Activated naive CD8-positive, alpha-beta T cell treated with anti-CD3 and anti-CD28 coated beads, Interleukin-2, amount 10 ng/mL, durations not matched to agents 7 days and 5 days (primary cell): ENCODE data around the gene C2CD2. TPM values are rescaled to one million over a fixed set of nuclear protein-coding genes. Genes with fewer than 3 reads are reported as not detected.

Experiments used
- ATAC-seq: fragments of 150-1000 bp; cut with Tn5 transposase; one replicate; pipeline ENCODE4 v1.10.0; 2021; ENCODE audit warnings: low read depth, moderate library complexity
- POLR2A ChIA-PET: fragments of 350-600 bp; sonication (Branson Sonifier 250); formaldehyde crosslinking; loops from one replicate; lab custom pipeline; 2021; ENCODE audit warnings: antibody characterized with exemption; lab: Charles Lee
- DNase-seq: peaks from one replicate; pipeline ENCODE4 v3.0.0; 2021
- H3K27ac Mint-ChIP-seq: one replicate; pipeline ENCODE4 v1.8.0; 2022; ENCODE audit warnings: mild to moderate bottlenecking, mixed read lengths
- H3K27me3 Mint-ChIP-seq: one replicate; pipeline ENCODE4 v1.8.0; 2022; ENCODE audit warnings: mild to moderate bottlenecking, moderate library complexity, mixed read lengths
- H3K36me3 Mint-ChIP-seq: one replicate; pipeline ENCODE4 v1.8.0; 2021; ENCODE audit warnings: mild to moderate bottlenecking, mixed read lengths
- H3K4me1 Mint-ChIP-seq: one replicate; pipeline ENCODE4 v1.8.0; 2021; ENCODE audit warnings: mixed read lengths
- H3K4me3 Mint-ChIP-seq: one replicate; pipeline ENCODE4 v1.8.0; 2022; ENCODE audit warnings: mild to moderate bottlenecking, moderate library complexity, mixed read lengths
- H3K9me3 Mint-ChIP-seq: one replicate; pipeline ENCODE4 v1.8.0; 2021; ENCODE audit warnings: mixed read lengths
- total RNA-seq, 2 experiments: library from RNA; stranded (reverse); gene quantifications; one replicate each; pipeline ENCODE4 v1.2.3, GENCODE V29; 2021

Gene C2CD2
- total RNA-seq, 2 experiments from 2014 or later, result 9.4 to 11.9 TPM

DNA sequence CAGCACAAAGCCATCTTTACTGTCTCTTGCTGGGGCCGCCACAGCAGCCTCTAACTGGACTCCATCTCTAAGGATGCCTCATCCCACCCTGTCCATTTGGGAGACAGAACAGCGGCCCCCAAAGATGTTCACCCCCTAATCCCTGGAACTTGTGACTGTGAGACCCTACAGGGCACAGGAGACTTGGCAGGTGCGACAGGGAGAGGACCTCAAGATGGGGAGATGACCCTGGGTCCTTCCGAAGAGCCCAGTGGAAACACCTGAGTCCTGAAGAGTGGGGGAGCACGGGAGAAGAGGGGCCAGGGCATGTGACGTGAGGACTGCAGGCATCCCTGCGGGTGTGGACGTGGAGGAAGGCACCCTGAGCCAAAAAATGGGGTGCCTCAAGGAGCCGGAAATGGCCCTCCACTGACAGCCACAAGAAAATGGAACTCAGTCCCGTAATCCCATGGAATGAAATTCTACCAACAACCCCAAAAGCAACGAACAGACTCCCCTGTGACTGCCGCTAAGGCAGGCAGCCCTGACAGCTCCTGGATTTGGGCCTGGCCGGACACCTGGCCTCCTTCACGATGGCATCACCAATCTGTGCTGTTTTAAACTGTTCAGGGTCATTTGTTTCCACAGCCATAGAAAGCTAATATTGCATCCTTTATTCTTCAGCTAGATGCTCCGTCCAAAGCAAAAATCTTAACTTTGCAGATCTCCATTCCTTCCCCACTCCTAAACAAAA, 34.0 kb downstream of the C2CD2 start:
- peaks cover 5% of the 10 kb centered on the region for H3K36me3 Mint-ChIP-seq
- H3K27ac Mint-ChIP-seq, result no peak overlapping the region
- H3K4me1 Mint-ChIP-seq, result peaks cover 15% of the 10 kb centered on the region
- ATAC-seq (no peak), DNase-seq (no peak)
- H3K4me3 Mint-ChIP-seq, result no peak overlapping the region
- POLR2A ChIA-PET, result interaction anchor here (0.6 kb wide), 1 partner anchor 553 kb away, joined by 3 read pairs; no protein-coding TSS in a partner anchor
- no peaks in the 10 kb centered on the region for H3K27me3 Mint-ChIP-seq
- H3K9me3 Mint-ChIP-seq, result no peaks in the 10 kb centered on the region

DNA sequence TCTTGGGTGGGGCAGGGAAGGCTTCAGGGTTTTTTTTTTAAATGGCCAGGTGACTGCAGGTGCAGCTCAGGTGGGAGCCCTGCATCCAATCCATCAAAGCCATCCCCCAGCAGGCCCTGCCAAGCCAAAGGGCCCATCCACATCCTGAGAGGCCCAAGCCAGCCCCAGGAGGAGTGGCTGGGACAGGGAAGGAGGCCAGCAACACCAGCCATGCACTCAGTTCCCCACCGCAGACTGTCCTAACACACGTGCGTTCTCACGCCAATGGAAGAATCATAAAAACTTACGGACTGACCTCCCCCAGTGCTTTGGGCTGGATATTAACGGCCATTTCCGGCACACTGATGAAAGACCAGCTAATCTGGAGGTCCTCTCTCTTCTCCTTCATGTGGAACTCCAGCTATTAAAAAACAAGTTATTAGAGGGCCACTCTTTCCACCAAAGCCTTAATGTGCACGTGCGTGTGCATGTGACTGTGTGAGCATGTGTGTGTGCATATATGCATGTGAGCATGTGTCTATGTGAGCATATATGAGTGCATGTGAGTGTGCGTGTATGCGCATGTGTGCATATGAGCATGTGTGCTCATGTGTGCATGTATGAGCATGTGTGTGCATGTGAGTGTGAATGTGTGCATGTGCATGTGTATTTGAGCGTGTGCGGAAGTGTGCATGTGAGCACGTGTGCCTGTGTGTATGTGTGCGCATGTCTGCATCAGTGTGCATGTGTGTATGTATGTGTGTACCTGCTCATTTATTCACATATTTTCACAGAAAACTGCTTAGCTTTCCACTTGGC, 35.1 kb downstream of the C2CD2 start:
- H3K9me3 Mint-ChIP-seq, result no peaks in the 10 kb centered on the region
- H3K36me3 Mint-ChIP-seq, result peaks cover 9% of the 10 kb centered on the region
- H3K27ac Mint-ChIP-seq, result no peak overlapping the region
- POLR2A ChIA-PET, result no interaction called here
- no peak for ATAC-seq
- no peaks in the 10 kb centered on the region for H3K27me3 Mint-ChIP-seq
- peaks cover 7% of the 10 kb centered on the region for H3K4me1 Mint-ChIP-seq
- H3K4me3 Mint-ChIP-seq, result no peak overlapping the region
- DNase-seq, result no peak

DNA sequence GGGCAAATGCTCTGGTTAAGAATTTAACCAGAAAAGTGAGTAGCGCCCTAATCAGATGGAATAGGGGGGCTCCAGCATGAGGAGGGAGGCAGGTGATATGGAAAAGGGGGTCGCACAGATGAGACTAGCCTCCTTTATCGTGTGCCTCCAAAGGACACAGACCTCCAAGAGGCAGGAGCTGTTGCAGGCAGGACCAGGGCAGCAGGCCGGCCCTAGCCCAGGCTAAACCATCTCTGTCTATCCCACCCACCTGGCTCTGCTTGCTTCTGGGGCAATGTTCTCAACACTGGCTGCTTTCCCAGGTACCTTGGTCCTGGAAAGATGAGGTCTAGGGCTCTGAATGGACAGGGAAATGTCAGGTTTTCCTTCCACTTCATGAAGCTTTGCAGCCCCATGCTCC, 36.3 kb downstream of the C2CD2 start:
- H3K9me3 Mint-ChIP-seq, result no peaks in the 10 kb centered on the region
- peak overlapping the region; percentile 26 for H3K27ac Mint-ChIP-seq
- peaks cover 11% of the 10 kb centered on the region for H3K36me3 Mint-ChIP-seq
- no peak overlapping the region for H3K4me3 Mint-ChIP-seq
- H3K27me3 Mint-ChIP-seq, result no peaks in the 10 kb centered on the region
- ATAC-seq, result no peak
- H3K4me1 Mint-ChIP-seq, result no peaks in the 10 kb centered on the region
- no peak for DNase-seq
- POLR2A ChIA-PET, result interaction anchor here (0.5 to 1.0 kb wide), 2 partner anchors 20 to 21 kb away, joined by 3 to 4 read pairs; no protein-coding TSS in a partner anchor

DNA sequence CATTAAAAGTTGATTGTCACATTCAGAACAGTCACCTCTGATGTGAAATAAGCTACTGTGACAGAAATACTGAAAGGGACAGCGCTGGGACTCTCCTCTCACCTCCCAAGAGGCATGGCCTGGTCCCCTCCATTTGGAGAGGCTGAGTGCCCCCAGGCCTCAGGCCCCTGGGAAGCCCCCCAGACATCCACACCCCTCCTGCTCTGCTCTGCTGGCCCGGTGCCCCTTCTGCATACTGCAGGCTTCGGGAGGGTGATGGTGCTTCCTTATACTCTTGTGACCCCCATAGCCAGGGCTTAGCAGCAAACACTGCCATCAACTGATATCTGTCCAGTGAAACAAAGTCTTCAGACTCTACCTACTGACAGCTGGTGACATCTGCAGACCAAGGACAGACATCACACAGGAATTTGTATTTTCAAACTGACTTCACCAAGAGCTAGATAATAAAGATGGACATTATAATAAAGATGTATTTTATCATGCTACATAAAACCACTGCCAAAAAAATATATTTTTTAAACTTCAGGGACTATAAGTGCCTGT, 36.9 kb downstream of the C2CD2 start:
- Mint-ChIP-seq H3K36me3 (peaks cover 14% of the 10 kb centered on the region), H3K27me3 (no peaks in the 10 kb centered on the region), H3K9me3 (no peaks in the 10 kb centered on the region), H3K4me1 (no peaks in the 10 kb centered on the region), H3K4me3 (no peak overlapping the region), H3K27ac (no peak overlapping the region)
- ATAC-seq (no peak), DNase-seq (no peak)
- POLR2A ChIA-PET, result interaction anchor here (1.0 kb wide), 1 partner anchor 19 kb away, joined by 3 read pairs; no protein-coding TSS in a partner anchor

DNA sequence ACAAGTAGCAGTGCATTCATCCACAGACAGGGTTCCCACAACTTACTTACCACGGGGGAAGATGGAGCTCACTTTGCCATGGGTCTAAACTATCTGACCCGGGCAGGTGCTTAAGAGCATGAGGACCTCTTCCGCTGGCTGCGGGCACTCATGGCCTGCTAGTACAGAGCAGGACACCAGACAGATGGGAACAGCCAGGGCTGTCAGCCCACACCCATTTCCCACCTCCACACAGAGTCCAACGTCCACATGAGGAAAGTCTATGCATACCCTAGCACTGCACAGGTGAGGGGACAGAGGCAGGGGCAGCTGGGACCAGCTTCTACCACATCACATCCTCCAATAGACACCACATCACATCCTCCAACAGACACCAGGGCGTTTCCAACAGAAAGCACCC, 38.9 kb downstream of the C2CD2 start:
- peaks cover 12% of the 10 kb centered on the region for H3K36me3 Mint-ChIP-seq
- POLR2A ChIA-PET, result interaction anchor here (0.6 kb wide), 1 partner anchor 10 kb away, joined by 4 read pairs; no protein-coding TSS in a partner anchor
- DNase-seq, result no peak
- H3K27ac Mint-ChIP-seq, result no peak overlapping the region
- H3K4me1 Mint-ChIP-seq, result no peaks in the 10 kb centered on the region
- ATAC-seq, result no peak
- no peak overlapping the region for H3K4me3 Mint-ChIP-seq
- H3K27me3 Mint-ChIP-seq, result no peaks in the 10 kb centered on the region
- H3K9me3 Mint-ChIP-seq, result no peaks in the 10 kb centered on the region

GRCh38 chr21:41914358-41914757, 39.5 kb downstream of the C2CD2 start:
- no peak overlapping the region for H3K27ac Mint-ChIP-seq
- DNase-seq, result no peak
- ATAC-seq, result no peak
- POLR2A ChIA-PET, result interaction anchor here (0.6 kb wide), 1 partner anchor 9 kb away, joined by 4 read pairs; no protein-coding TSS in a partner anchor
- H3K27me3 Mint-ChIP-seq, result no peaks in the 10 kb centered on the region
- no peaks in the 10 kb centered on the region for H3K4me1 Mint-ChIP-seq
- peaks cover 12% of the 10 kb centered on the region for H3K36me3 Mint-ChIP-seq
- H3K9me3 Mint-ChIP-seq, result no peaks in the 10 kb centered on the region
- H3K4me3 Mint-ChIP-seq, result no peak overlapping the region

GRCh38 chr21:41913230-41913629, 40.6 kb downstream of the C2CD2 start:
- ATAC-seq (no peak), DNase-seq (no peak)
- POLR2A ChIA-PET, result no interaction called here
- H3K27me3 Mint-ChIP-seq, result no peaks in the 10 kb centered on the region
- H3K4me1 Mint-ChIP-seq, result no peaks in the 10 kb centered on the region
- H3K4me3 Mint-ChIP-seq, result no peak overlapping the region
- no peak overlapping the region for H3K27ac Mint-ChIP-seq
- H3K36me3 Mint-ChIP-seq, result peaks cover 12% of the 10 kb centered on the region
- no peaks in the 10 kb centered on the region for H3K9me3 Mint-ChIP-seq

DNA sequence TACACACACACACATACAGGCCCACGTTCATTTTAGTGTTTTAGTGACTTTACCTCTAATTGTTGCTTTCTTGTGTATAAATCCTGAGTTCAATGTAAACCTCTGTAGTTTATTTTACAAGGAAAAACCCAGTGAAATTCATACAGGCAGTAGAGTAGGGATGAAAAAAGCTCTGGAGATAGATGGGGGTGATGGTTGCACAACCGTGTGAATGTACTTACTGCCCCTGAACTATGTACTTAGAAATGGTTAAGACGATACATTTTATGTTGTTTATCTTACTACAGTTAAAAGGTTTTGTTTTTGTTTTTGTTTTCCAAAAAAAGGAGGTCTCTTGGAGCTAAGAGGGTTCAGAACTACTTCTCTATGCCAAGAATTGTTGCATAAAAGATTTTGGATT, 45.0 kb downstream of the C2CD2 start:
- DNase-seq (no peak), ATAC-seq (no peak)
- Mint-ChIP-seq H3K36me3 (peaks cover 7% of the 10 kb centered on the region), H3K4me3 (no peak overlapping the region), H3K9me3 (no peaks in the 10 kb centered on the region), H3K27me3 (no peaks in the 10 kb centered on the region), H3K4me1 (peaks cover 6% of the 10 kb centered on the region), H3K27ac (no peak overlapping the region)
- POLR2A ChIA-PET, result no interaction called here

DNA sequence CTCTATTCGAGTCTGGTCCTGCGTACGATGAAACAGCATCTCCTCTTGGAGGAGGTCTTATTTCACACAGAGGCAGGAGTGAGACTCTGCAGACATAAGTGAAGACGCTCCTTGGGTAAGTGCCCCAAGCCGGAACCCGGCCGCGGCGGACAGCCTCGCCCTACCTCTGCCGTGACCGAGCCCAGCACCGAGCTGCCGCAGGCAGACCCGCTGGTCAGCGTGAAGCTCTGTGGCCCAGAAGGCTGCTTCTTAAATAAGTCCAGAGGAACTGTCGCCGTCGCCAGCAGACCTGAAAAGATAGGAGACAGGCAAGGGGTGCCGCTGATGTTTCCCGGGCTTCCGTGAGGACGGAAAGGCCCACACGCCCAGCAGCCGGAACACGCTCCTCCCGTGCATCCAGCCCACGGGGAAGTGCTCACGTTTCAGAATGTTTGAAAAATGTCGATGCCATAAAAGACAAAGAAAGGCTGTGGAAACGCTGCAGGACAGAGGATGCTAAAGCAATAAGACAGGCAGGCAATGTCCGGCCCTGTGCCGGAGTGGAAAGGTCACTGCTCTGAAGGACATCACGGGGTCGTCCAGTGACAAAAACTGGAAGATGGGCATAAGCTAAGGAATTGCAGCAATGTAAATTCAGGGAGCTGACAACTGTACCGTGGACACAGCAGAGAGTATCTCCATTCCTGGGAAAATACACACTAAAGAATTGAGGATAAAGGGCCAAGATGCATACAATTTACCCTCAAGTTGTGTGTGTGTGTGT, 46.1 kb downstream of the C2CD2 start:
- Mint-ChIP-seq H3K36me3 (peaks cover 5% of the 10 kb centered on the region), H3K27ac (no peak overlapping the region), H3K27me3 (no peaks in the 10 kb centered on the region), H3K4me1 (peaks cover 9% of the 10 kb centered on the region), H3K4me3 (no peak overlapping the region), H3K9me3 (no peaks in the 10 kb centered on the region)
- POLR2A ChIA-PET, result no interaction called here
- DNase-seq (no peak), ATAC-seq (no peak)

DNA sequence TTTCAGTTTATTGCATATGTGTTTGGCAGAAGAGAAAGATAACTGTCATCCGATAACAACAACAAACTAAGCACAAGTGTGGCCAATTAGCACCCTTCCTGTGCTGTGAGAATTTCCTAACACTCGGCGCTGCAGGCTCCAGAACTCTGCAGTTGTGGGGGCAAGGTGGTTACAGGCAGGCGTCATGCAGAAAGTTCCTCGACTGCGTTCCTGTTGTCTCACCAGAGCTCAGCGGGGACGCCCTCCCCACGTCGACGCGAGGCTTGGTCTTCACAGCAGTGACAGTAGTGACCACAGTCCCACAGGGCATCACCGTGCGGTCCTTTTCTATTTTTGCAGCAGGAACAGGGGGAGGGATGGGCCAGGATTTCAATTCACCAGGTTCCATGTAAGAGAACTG, 47.0 kb downstream of the C2CD2 start:
- Mint-ChIP-seq H3K27ac (no peak overlapping the region), H3K4me1 (peaks cover 12% of the 10 kb centered on the region), H3K27me3 (no peaks in the 10 kb centered on the region), H3K9me3 (no peaks in the 10 kb centered on the region), H3K36me3 (peaks cover 2% of the 10 kb centered on the region), H3K4me3 (no peak overlapping the region)
- POLR2A ChIA-PET, result no interaction called here
- ATAC-seq, result no peak
- no peak for DNase-seq

DNA sequence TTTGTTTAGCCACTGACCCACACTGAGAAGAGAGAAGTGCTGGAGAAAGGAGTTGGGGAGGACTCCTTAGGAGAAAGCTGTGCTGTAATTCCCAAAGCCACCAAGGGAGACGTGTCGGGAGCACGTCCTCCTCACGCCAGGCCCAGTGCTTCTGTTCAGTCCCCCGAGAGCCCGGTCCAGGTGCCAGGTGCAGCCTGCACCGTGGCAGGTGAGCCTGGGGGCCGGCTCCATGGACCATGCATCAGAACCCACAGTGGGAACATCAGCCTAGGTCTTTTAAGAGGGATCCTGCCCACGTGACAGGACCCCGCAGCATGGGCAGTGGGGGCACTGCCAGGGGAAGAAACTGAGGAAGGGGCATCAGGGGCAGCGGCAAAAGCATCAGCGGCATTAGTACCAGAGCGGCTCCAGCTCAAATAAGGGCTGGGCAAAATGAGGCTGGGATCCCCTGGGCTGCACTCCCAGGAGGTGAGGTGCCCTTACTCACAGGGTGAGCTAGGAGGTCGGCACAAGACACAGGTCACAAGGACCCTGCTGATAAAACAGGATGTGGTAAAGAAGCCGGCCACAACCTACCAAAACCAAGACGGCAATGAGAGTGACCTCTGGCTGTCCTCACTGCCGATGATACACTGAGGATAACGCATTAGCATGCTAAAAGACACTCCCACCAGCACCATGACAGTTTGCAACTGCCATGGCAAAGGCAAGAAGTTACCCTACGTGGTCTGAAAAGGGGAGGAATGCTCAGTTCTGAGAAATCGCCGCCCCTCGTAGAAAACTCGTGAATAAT, 50.1 kb downstream of the C2CD2 start:
- peaks cover 30% of the 10 kb centered on the region for H3K4me1 Mint-ChIP-seq
- DNase-seq (no peak), ATAC-seq (no peak)
- no peak overlapping the region for H3K4me3 Mint-ChIP-seq
- peaks cover 14% of the 10 kb centered on the region for H3K36me3 Mint-ChIP-seq
- POLR2A ChIA-PET, result interaction anchor here (1.7 kb wide), 1 partner anchor 24 kb away, joined by 6 read pairs; the partner anchor contains the start of gene PRDM15
- no peak overlapping the region for H3K27ac Mint-ChIP-seq
- H3K9me3 Mint-ChIP-seq, result no peaks in the 10 kb centered on the region
- H3K27me3 Mint-ChIP-seq, result no peaks in the 10 kb centered on the region

DNA sequence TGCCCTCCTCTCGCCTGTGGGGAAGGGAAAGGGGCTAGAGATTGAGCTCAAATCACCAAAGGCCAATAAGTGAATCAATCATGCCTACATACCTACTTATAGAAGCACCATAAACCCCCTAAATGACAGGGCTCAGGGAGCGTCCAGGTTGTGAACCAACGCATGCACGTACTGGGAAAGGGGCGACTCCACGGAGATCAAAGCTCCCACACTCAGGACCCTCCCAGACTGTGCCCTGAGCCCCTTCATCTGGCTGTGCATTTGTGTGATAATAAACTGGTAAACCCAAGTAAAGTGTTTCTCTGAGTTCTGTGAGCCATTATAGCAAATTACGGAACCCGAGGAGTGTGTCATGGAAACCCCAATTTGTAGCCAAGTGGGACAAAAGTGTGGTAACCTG, 50.9 kb downstream of the C2CD2 start:
- Mint-ChIP-seq H3K27me3 (no peaks in the 10 kb centered on the region), H3K36me3 (peaks cover 17% of the 10 kb centered on the region), H3K27ac (no peak overlapping the region), H3K4me3 (no peak overlapping the region), H3K9me3 (no peaks in the 10 kb centered on the region), H3K4me1 (peaks cover 38% of the 10 kb centered on the region)
- POLR2A ChIA-PET, result interaction anchor here (0.6 to 1.7 kb wide), 3 partner anchors 23 to 477 kb away, joined by 3 to 6 read pairs (median 3); partner anchors contain the start of genes MX1 and PRDM15
- no peak for ATAC-seq
- no peak for DNase-seq
